ENCODE data around the gene KLK14. TPM values are rescaled to one million over a fixed set of nuclear protein-coding genes. Genes with fewer than 3 reads are reported as not detected.

Gene KLK14
- total RNA-seq, 1 experiment from 2014 or later = 0.76 TPM

GRCh38 chr19:51124216-51124615 is 41.5 kb upstream of the KLK14 start:
- no peak overlapping the region for H2AFZ ChIP-seq (ENCODE audit: low read depth, low read length, poor library complexity, severe bottlenecking)
- no peaks in the 10 kb centered on the region for H3K36me3 ChIP-seq (ENCODE audit: control insufficient read depth in 1 of 2, insufficient read depth in 2 of 2, low read length in 2 of 2)
- CTCF ChIA-PET = no interaction called here
- H3K27me3 ChIP-seq (ENCODE audit: insufficient read depth, low read length) = 0 out of 2 replicates have a peak, but pooled peaks cover 4% of the 10 kb centered on the region
- H3K4me3 ChIP-seq (replicated peaks in 1 of 2; ENCODE audit: low read depth in 1 of 2, low read length in 2 of 2) = no peak overlapping the region
- TF ChIP-seq SIN3A (IDR thresholded peaks at IDR 0.05; ENCODE audit: low read depth) = no peak
- TF ChIP-seq TCF7L2 (IDR thresholded peaks at IDR 0.05; ENCODE audit: borderline replicate concordance, extremely low read depth, insufficient read depth, insufficient read length) = no peak
- TF ChIP-seq ATF3 (IDR thresholded peaks at IDR 0.05) = no peak
- TF ChIP-seq ZNF274 (IDR thresholded peaks at IDR 0.05; ENCODE audit: low read depth, low read length) = no peak
- no peak for TF ChIP-seq FOSL1 (IDR thresholded peaks at IDR 0.05; ENCODE audit: low read depth)
- no peak for TF ChIP-seq POLR2AphosphoS5 (IDR thresholded peaks at IDR 0.05; ENCODE audit: low read depth, low read length)
- no peak for TF ChIP-seq ELF1 (IDR thresholded peaks at IDR 0.05; ENCODE audit: borderline replicate concordance, low read depth)
- TF ChIP-seq SRF (IDR thresholded peaks at IDR 0.05; ENCODE audit: low read depth) = no peak
- TF ChIP-seq EZH2 (IDR thresholded peaks at IDR 0.05) = no peak
- no peak for TF ChIP-seq CEBPB (IDR thresholded peaks at IDR 0.05; ENCODE audit: low read depth)
- TF ChIP-seq JUND (IDR thresholded peaks at IDR 0.05) = no peak
- TF ChIP-seq YY1 (IDR thresholded peaks at IDR 0.05; ENCODE audit: extremely low read depth, insufficient replicate concordance, low read depth, low read length) = no peak
- no peak for TF ChIP-seq CTCF (IDR thresholded peaks at IDR 0.05 in 2 of 3, conservative IDR thresholded peaks at IDR 0.05 in 1 of 3; ENCODE audit: borderline replicate concordance in 1 of 3, insufficient read depth in 1 of 3, low read depth in 2 of 3, low read length in 2 of 3)
- no peak for TF ChIP-seq POLR2A (IDR thresholded peaks at IDR 0.05; ENCODE audit: borderline replicate concordance, extremely low read depth, insufficient read depth, insufficient read length)
- no peak for TF ChIP-seq EGR1 (IDR thresholded peaks at IDR 0.05; ENCODE audit: low read depth)
- TF ChIP-seq EZH2phosphoT487 (IDR thresholded peaks at IDR 0.05; ENCODE audit: borderline replicate concordance) = no peak
- no peak for TF ChIP-seq SP1 (IDR thresholded peaks at IDR 0.05; ENCODE audit: low read depth)
- TF ChIP-seq REST (IDR thresholded peaks at IDR 0.05; ENCODE audit: low read depth) = no peak
- no peak overlapping the region for H3K9ac ChIP-seq (ENCODE audit: low read length)
- H3K9me2 ChIP-seq (ENCODE audit: insufficient read depth) = no peaks in the 10 kb centered on the region
- no peaks in the 10 kb centered on the region for H4K20me1 ChIP-seq (ENCODE audit: insufficient read depth)
- H3K27ac ChIP-seq (ENCODE audit: low read depth, low read length) = no peak overlapping the region
- H3K9me3 ChIP-seq (ENCODE audit: control insufficient read depth in 1 of 2, insufficient read depth in 1 of 2, low read depth in 1 of 2, low read length in 2 of 2) = no peaks in the 10 kb centered on the region
- H3K4me2 ChIP-seq (ENCODE audit: low read length) = no peak overlapping the region
- no peaks in the 10 kb centered on the region for H3K79me2 ChIP-seq (ENCODE audit: insufficient read depth, low read length)
- H3K4me1 ChIP-seq (ENCODE audit: control insufficient read depth in 1 of 2, insufficient read depth in 2 of 2, low read length in 2 of 2) = peaks cover 2 to 4% of the 10 kb centered on the region in 2 experiments; a peak in 1 of 4 replicates
- ATAC-seq = no peak
- BruUV-seq (replicated peaks) = no TSS peak
- intact Hi-C loops (cut with micrococcal nuclease) = no loop called here
- no peak for DNase-seq (ENCODE audit: low read depth, low spot score)
- RAD21 ChIA-PET (ENCODE audit: low non-redundant PET in 1 of 2, low total read pairs in 2 of 2, uncharacterized antibody in 2 of 2, unreplicated experiment in 2 of 2) = no interaction called here
- POLR2A ChIA-PET = no interaction called here

Data from HCT116 (cell line).